ENCODE measurements around the gene AGBL4.

DNA sequence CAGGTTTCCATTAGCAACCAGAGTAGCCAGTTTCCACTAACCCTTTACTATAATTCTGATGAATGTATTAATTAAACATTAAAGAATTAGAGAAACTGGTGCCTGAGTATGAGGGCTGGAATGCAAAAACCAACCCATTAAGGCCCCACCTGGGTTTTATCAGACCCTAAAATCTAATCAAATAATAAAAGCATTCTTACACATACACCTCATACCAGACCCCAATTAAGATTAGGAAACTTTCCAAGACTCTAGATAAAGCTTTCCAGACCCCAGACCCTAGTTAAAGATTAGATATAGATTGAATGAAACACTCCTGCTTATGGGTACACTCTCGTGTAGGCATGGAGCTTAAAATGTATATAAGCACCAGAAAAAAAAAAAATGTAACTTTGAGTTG is 665.7 kb downstream of the AGBL4 start:
- TF ChIP-seq, protein P1, sequence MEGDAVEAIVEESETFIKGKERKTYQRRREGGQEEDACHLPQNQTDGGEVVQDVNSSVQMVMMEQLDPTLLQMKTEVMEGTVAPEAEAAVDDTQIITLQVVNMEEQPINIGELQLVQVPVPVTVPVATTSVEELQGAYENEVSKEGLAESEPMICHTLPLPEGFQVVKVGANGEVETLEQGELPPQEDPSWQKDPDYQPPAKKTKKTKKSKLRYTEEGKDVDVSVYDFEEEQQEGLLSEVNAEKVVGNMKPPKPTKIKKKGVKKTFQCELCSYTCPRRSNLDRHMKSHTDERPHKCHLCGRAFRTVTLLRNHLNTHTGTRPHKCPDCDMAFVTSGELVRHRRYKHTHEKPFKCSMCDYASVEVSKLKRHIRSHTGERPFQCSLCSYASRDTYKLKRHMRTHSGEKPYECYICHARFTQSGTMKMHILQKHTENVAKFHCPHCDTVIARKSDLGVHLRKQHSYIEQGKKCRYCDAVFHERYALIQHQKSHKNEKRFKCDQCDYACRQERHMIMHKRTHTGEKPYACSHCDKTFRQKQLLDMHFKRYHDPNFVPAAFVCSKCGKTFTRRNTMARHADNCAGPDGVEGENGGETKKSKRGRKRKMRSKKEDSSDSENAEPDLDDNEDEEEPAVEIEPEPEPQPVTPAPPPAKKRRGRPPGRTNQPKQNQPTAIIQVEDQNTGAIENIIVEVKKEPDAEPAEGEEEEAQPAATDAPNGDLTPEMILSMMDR (IDR thresholded peaks at IDR 0.05 in 2 of 3, conservative IDR thresholded peaks at IDR 0.05 in 1 of 3; ENCODE audit: borderline replicate concordance in 1 of 3, insufficient read depth in 1 of 3, low read depth in 2 of 3, low read length in 2 of 3), result no peak
- TF ChIP-seq SRF (IDR thresholded peaks at IDR 0.05; ENCODE audit: low read depth) (no peak), POLR2A (IDR thresholded peaks at IDR 0.05; ENCODE audit: borderline replicate concordance, extremely low read depth, insufficient read depth, insufficient read length) (no peak), RAD21 (IDR thresholded peaks at IDR 0.05; ENCODE audit: low read depth) (no peak), SIN3A (IDR thresholded peaks at IDR 0.05; ENCODE audit: low read depth) (no peak), POLR2AphosphoS5 (IDR thresholded peaks at IDR 0.05; ENCODE audit: low read depth, low read length) (no peak), ZFX (IDR thresholded peaks at IDR 0.05) (no peak)

All from HCT116 (cell line).